HG03060 (cell line): Measurements from ENCODE around the gene FCMR.
"Not testable (repeated sequence)": the region's sequence is repeated elsewhere in the genome, so short reads cannot be mapped to it uniquely, and the experiment has no call there.

Source experiments
- ATAC-seq: cut with Tn5 transposase; IDR thresholded peaks from one replicate; pipeline ENCODE4 v1.9.1; 2021; ENCODE audit warnings: low read depth, moderate number of reproducible peaks; ENCODE audit not compliant: unreplicated experiment

Gene FCMR

DNA sequence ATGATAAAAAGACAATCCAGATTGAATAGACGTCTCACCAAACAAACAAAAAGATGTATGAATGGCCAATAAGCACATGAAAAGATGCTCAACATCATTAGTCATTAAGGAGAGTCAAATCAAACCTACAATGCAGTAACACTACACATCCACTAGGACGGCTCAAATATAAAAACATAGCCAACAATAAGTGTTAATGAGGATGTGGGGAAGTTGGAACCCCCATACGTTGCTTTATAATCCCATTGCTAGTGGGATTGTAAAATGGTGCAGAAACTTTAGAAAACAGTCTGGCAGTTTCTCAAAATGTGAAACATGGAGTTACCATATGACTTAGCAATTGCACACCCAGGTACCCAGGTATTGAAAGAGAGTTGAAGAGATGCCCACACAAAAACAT is 39.2 kb downstream of the FCMR start:
- no peak for ATAC-seq

DNA sequence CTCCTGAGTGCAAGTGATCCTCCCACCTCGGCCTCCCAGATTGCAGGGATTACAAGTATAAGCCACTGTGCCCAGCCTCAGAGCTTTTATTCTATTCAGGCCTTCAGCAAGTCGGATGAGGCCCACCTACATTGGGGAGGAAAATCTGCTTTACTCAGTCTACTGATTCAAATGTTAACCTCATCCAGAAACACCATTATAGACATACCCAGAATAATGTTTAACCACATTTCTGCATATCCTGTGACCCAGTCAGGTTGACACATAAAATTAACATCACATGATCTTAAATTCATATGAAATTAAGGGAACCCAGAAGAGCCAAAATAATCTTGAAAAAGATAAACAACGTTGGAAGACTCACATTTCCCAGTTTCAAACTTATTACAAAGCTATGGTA is 41.4 kb downstream of the FCMR start:
- no peak for ATAC-seq

- ATAC-seq, result no peak
Observed at GRCh38 chr1:206878456-206878855, 43.3 kb downstream of the FCMR start.

GRCh38 chr1:206875752-206876377 is 45.9 kb downstream of the FCMR start:
- no peak for ATAC-seq

GRCh38 chr1:206873603-206874188 is 48.0 kb downstream of the FCMR start:
- no peak for ATAC-seq

GRCh38 chr1:206872139-206872538 is 49.6 kb downstream of the FCMR start:
- no peak for ATAC-seq

DNA sequence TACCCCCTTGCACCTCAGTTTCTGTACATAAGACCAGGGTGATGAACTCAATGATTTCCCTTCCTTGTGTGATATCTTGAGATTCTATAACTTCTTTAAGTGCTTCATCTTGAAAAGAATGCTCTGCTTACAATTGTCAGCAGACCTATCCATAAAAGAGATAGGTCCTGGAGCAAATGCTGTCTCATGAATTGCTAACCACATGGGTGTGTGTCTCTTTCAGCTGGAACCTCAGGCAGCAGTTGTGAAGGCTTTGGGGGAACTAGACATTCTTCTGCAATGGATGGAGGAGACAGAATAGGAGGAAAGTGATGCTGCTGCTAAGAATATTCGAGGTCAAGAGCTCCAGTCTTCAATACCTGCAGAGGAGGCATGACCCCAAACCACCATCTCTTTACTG is 53.5 kb downstream of the FCMR start:
- ATAC-seq, result no peak

GRCh38 chr1:206867716-206868115 is 54.0 kb downstream of the FCMR start:
- no peak for ATAC-seq

- ATAC-seq, result no peak
Observed at GRCh38 chr1:206867239-206867638, 54.5 kb downstream of the FCMR start.

- no peak for ATAC-seq
Observed at GRCh38 chr1:206866062-206866461, 55.7 kb downstream of the FCMR start.

DNA sequence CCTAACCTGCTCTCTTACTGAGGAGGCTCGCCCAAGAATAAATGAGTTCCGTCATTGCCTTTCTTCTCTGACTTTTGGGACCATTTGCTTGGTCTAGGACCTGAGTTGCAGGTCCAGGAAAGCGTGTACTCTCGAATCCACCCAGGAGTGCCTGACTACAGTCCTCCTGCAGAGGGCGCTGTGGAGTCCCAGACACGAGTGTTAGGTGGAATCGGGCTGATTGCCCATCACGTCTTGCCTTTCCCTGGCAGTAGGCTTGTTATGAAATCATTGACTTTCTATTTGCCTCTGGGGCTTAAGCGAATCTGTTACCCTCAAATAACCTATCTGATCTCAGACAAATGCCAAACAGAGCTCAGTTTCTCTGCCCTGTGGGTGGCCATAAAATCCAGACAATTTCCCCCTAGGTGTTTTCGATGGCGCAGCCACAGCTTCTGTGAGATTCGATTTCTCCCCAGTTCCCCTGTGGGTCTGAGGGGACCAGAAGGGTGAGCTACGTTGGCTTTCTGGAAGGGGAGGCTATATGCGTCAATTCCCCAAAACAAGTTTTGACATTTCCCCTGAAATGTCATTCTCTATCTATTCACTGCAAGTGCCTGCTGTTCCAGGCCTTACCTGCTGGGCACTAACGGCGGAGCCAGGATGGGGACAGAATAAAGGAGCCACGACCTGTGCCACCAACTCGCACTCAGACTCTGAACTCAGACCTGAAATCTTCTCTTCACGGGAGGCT is 56.6 kb downstream of the FCMR start, which contains the start of gene IL20:
IL20 (plus strand) TSS at position 685 of the 733 bp plus-strand sequence. CDS start 230 bp downstream, outside the sequence.
- no peak for ATAC-seq

DNA sequence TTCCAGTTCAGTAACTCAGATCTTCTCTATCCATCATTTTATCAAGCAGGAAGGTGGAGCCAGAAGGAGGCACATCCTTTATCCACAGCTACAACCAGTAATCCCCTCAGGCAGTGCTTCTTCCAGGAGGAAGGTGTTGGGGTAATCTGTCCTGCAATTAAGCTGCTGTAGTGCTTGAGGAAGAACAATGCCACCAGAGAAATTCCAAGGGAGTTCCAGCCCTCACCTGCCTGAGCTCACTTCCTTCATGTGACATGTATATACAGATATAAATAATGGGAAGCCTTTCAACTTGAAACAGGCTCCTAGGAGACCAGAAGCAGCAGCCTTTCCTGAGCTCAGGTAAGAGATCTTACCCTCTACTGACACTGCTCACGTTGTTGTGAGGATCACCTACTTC is 58.5 kb downstream of the FCMR start:
- no peak for ATAC-seq

DNA sequence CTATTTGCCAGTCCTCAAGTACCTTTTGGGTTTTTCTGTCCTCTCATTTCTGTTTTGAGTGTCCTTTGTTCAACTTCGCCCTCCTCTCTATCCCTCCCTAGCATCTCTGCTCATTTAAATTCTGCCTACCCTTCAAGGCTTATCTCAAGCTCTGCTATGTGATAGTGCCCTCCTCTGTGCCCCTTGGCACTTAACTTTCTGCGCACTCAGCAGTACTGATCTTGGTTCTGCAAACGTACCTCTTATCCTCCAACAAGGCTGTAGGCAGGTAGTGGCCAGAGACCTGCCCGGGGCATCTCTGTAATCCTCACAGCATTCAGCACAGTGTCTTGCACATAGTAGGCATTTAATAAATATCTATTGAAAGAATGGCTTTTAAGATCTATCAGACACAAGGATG is 61.6 kb downstream of the FCMR start:
- ATAC-seq, result no peak

DNA sequence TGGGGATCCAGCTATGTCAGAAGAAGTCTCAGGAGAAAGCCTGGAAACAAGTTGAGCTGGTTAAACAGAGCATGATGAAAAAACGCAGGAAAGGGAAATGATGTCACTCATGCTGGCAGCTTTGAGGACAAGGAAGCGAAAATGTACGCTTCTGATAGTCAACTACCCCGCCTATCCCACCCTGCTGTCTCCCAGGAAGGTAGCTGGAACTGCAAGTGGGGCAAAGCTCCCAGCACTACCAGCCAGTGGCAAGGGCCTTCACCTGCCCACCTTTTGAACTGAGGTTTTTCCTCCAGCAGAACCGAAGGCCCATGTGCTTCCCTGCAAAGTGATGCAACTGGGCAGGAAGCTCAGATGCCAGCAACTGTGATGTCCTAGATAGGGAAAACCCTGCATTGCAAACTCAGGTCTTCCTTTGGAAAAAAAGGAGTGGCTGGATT is 62.6 kb downstream of the FCMR start:
- ATAC-seq, result no peak

GRCh38 chr1:206856674-206857464 is 64.9 kb downstream of the FCMR start:
- no peak for ATAC-seq

- no peak for ATAC-seq
Observed at GRCh38 chr1:206855859-206856258, 65.9 kb downstream of the FCMR start.

DNA sequence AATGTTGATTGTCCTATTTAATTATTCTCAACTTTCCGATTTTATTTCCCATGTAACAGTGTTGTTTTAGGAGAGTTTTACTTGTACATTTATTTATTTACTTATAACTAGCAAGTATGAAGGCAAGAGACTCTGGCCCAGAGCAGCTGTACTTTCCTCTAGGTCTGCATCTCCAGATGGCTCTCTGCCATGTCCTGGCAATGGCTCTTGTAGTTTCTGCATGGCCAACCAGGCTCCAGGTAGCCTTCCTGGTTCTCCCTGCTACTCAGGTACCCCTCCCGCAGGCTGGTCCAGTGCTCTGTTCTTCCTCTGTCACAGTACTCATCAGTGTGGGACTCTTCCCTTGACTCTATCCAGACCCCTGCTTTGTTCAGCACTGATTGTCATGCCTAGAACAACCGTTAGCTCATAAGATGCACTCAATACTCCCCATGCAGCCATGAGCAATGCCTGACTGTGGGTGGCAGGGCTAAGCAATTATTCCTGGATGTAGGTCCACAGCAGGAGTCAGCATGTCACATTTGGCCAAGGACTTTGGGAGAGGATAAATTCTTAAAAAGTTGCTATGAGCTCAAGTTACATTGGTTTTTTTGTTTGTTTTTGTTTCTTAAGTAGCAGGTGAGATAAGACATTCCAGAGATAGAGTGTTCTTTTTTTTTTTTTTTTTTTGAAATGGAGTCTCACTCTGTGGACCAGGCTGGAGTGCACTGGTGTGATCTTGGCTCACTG is 67.2 kb downstream of the FCMR start:
- ATAC-seq, result no peak

- ATAC-seq, result not testable (repeated sequence)
Observed at GRCh38 chr1:206853696-206854095, 68.0 kb downstream of the FCMR start.
